ENCODE data around the gene OSBPL9. TPM values are rescaled to one million over a fixed set of nuclear protein-coding genes. Genes with fewer than 3 reads are reported as not detected.

The OSBPL9 gene
- 60.8 TPM for polyA plus RNA-seq (2012; ENCODE audit: insufficient read depth, insufficient read length)

GRCh38 chr1:51616903-51617708 lies at the start of gene OSBPL9:
OSBPL9 (plus strand) TSS chr1:51617092; CDS start chr1:51617111, 19 bp downstream.
- H3K4me3 ChIP-seq (ENCODE audit: low read length), result peak within 1 kb of the TSS; percentile 76

GRCh38 chr1:51567653-51568052 lies 49.2 kb upstream of the OSBPL9 start:
- DNase-seq (ENCODE audit: low read depth, low spot score), result no peak
- no peak overlapping the region for H3K4me3 ChIP-seq (ENCODE audit: low read length)

More at GRCh38 chr1:51616903-51617708, at the start of gene OSBPL9:
- peak; percentile 77 for DNase-seq (ENCODE audit: low read depth, low spot score)

- no peak overlapping the region for H3K4me3 ChIP-seq (ENCODE audit: low read length)
- DNase-seq (ENCODE audit: low read depth, low spot score), result no peak
These were observed 48.5 kb upstream of the OSBPL9 start for GRCh38 chr1:51568231-51568935.

- DNase-seq (ENCODE audit: low read depth, low spot score), result peak; percentile 75
- H3K4me3 ChIP-seq (ENCODE audit: low read length), result peak overlapping the region; percentile 15
These were observed 47.4 kb upstream of the OSBPL9 start for GRCh38 chr1:51569284-51570062.

GRCh38 chr1:51570063-51570710 lies 46.7 kb upstream of the OSBPL9 start:
- DNase-seq (ENCODE audit: low read depth, low spot score), result no peak

GRCh38 chr1:51572365-51572764 lies 44.5 kb upstream of the OSBPL9 start:
- H3K4me3 ChIP-seq (ENCODE audit: low read length), result no peak overlapping the region
- DNase-seq (ENCODE audit: low read depth, low spot score), result no peak

More at GRCh38 chr1:51570063-51570710, 46.7 kb upstream of the OSBPL9 start:
- H3K4me3 ChIP-seq (ENCODE audit: low read length), result no peak overlapping the region

- no peak overlapping the region for H3K4me3 ChIP-seq (ENCODE audit: low read length)
- DNase-seq (ENCODE audit: low read depth, low spot score), result no peak
These were observed 42.1 kb upstream of the OSBPL9 start for GRCh38 chr1:51574796-51575195.

GRCh38 chr1:51575406-51576084 lies 41.3 kb upstream of the OSBPL9 start:
- DNase-seq (ENCODE audit: low read depth, low spot score), result peak; percentile 60
- no peak overlapping the region for H3K4me3 ChIP-seq (ENCODE audit: low read length)

- no peak for DNase-seq (ENCODE audit: low read depth, low spot score)
- no peak overlapping the region for H3K4me3 ChIP-seq (ENCODE audit: low read length)
These were observed 40.8 kb upstream of the OSBPL9 start for GRCh38 chr1:51576085-51576444.

- no peak overlapping the region for H3K4me3 ChIP-seq (ENCODE audit: low read length)
- no peak for DNase-seq (ENCODE audit: low read depth, low spot score)
These were observed 40.0 kb upstream of the OSBPL9 start for GRCh38 chr1:51576923-51577322.

- no peak for DNase-seq (ENCODE audit: low read depth, low spot score)
- H3K4me3 ChIP-seq (ENCODE audit: low read length), result no peak overlapping the region
These were observed 38.3 kb upstream of the OSBPL9 start for GRCh38 chr1:51578383-51579109.

GRCh38 chr1:51581238-51581637 lies 35.7 kb upstream of the OSBPL9 start:
- no peak overlapping the region for H3K4me3 ChIP-seq (ENCODE audit: low read length)
- no peak for DNase-seq (ENCODE audit: low read depth, low spot score)

GRCh38 chr1:51583532-51583931 lies 33.4 kb upstream of the OSBPL9 start:
- DNase-seq (ENCODE audit: low read depth, low spot score), result no peak
- no peak overlapping the region for H3K4me3 ChIP-seq (ENCODE audit: low read length)

GRCh38 chr1:51584021-51584420 lies 32.9 kb upstream of the OSBPL9 start:
- no peak overlapping the region for H3K4me3 ChIP-seq (ENCODE audit: low read length)
- DNase-seq (ENCODE audit: low read depth, low spot score), result no peak

GRCh38 chr1:51592711-51593110 lies 24.2 kb upstream of the OSBPL9 start:
- H3K4me3 ChIP-seq (ENCODE audit: low read length), result no peak overlapping the region
- no peak for DNase-seq (ENCODE audit: low read depth, low spot score)

- no peak for DNase-seq (ENCODE audit: low read depth, low spot score)
- H3K4me3 ChIP-seq (ENCODE audit: low read length), result no peak overlapping the region
These were observed 22.2 kb upstream of the OSBPL9 start for GRCh38 chr1:51594716-51595115.

- no peak overlapping the region for H3K4me3 ChIP-seq (ENCODE audit: low read length)
- no peak for DNase-seq (ENCODE audit: low read depth, low spot score)
These were observed 16.4 kb upstream of the OSBPL9 start for GRCh38 chr1:51600529-51600928.

- DNase-seq (ENCODE audit: low read depth, low spot score), result no peak
- no peak overlapping the region for H3K4me3 ChIP-seq (ENCODE audit: low read length)
These were observed 15.9 kb upstream of the OSBPL9 start for GRCh38 chr1:51600965-51601364.
